Effector memory CD8-positive, alpha-beta T cell (primary cell): ENCODE measurements around the gene RGS6.

Experiments
- ATAC-seq: fragments of 150-1000 bp; cut with Tn5 transposase; replicated peaks from 2 replicates; pipeline ENCODE4 v1.10.0; 2021; ENCODE audit warnings: mild to moderate bottlenecking, moderate library complexity
- DNase-seq, 3 experiments: peaks; one replicate each; pipeline ENCODE4 v3.0.0; 2021
- H3K27ac Mint-ChIP-seq, 2 donors: one replicate each; pipeline ENCODE4 v1.8.0; 2022; ENCODE audit warnings: mild to moderate bottlenecking in 2 of 2, mixed read lengths in 2 of 2, moderate library complexity in 2 of 2
- H3K27me3 Mint-ChIP-seq, 2 donors: one replicate each; pipeline ENCODE4 v1.8.0; 2022; ENCODE audit warnings: mixed read lengths in 2 of 2
- H3K36me3 Mint-ChIP-seq: one replicate; pipeline ENCODE4 v1.8.0; 2022; ENCODE audit warnings: mild to moderate bottlenecking, moderate library complexity, mixed read lengths; ENCODE audit not compliant: insufficient read depth
- H3K4me1 Mint-ChIP-seq, 2 donors: one replicate each; pipeline ENCODE4 v1.8.0; 2022; ENCODE audit warnings: low read depth in 2 of 2, mixed read lengths in 2 of 2
- H3K4me3 Mint-ChIP-seq, 2 donors: one replicate each; pipeline ENCODE4 v1.8.0; 2022; ENCODE audit warnings: mild to moderate bottlenecking in 2 of 2, mixed read lengths in 2 of 2, moderate library complexity in 2 of 2
- H3K9me3 Mint-ChIP-seq, 2 donors: one replicate each; pipeline ENCODE4 v1.8.0; 2022; ENCODE audit warnings: mixed read lengths in 2 of 2

The RGS6 gene

DNA sequence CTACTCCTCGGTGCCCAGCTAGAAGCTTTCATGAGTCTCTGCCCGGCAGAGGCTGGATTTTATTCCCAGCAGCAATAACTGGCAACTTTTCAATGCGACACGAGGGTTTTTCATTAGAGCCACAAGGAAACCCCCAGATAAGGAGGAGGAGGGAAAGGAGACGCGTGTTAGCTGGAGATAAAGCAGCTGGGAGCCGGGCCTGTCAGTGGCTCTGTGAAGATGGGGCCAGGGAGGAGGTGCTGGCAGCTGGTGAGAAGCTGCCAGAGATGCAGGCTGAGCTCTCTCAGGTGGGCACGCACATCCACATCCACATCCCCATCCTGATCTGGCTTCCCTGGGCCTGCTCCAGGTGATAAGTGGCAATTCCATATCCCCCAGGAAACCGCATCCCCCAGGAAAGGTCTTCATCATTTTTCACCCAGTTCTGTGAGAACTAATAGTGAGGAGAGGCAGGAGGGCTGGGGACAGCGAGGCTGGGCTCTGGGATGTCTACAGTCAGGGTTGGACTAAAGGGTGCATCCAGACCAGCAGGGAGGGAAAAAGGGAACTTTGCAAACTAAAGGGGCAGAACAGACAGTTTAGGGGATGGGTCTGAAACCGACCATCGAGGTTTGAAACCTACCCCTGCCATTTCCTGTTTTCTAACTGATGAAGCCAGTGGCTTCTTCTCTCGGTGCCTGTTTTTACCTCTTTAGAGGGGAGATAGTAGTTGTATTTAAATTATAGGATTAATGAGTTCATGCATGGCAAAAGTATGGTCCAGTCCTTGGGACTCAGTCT lies 548.4 kb downstream of the RGS6 start:
- H3K4me1 Mint-ChIP-seq, result peaks cover 31 to 32% of the 10 kb centered on the region in 2 donors
- peaks cover 0 to 7% of the 10 kb centered on the region in 2 donors for H3K9me3 Mint-ChIP-seq
- peaks cover 0 to 4% of the 10 kb centered on the region in 2 donors for H3K27me3 Mint-ChIP-seq
- DNase-seq (no peak), ATAC-seq (no peak)
- peak overlapping the region in 1 of 2 donors; percentile 73 for H3K27ac Mint-ChIP-seq
- H3K36me3 Mint-ChIP-seq, result no peaks in the 10 kb centered on the region
- no peak overlapping the region for H3K4me3 Mint-ChIP-seq

DNA sequence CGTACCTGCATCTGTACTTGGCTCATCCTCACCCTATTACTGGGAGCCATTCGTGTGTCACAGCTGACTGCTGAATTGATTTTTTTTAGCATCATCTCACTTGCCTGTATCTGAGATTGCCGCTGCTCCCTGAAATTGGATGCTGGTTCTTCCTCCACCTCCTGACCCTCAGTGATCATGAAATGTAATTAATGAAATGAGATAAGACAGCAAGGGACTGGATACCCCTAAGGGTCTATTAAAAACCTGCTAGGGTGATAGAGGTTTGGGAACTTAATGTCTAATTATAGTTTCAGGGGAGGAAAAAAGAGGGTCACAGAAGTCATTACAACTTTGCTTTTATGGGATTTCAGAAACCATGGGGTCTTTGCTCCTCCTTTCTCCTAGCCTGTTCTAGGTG lies 551.1 kb downstream of the RGS6 start:
- peaks cover 0 to 7% of the 10 kb centered on the region in 2 donors for H3K9me3 Mint-ChIP-seq

DNA sequence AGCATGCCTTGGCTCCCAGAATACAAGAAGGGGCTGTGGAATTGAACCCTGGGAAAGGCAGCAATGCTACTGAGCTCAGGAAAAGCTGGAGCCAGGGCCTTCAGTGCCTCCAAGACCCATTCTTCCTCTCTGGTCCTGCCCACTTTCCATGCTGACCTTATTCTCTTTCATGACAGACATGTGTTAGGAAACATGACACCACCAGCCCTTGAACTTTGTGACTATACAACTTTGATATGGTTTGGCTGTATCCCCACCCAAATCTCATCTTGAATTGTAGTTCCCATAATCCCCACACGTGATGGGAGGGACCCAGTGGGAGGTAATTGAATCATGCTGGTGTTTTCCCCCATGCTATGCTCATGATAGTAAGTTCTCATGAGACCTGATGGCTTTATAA lies 553.5 kb downstream of the RGS6 start:
- Mint-ChIP-seq H3K27me3 (peaks cover 10 to 15% of the 10 kb centered on the region in 2 donors), H3K4me1 (peaks cover 4% of the 10 kb centered on the region in 2 donors), H3K27ac (no peak overlapping the region), H3K9me3 (peaks cover 6 to 7% of the 10 kb centered on the region in 2 donors), H3K36me3 (no peaks in the 10 kb centered on the region), H3K4me3 (no peak overlapping the region)
- ATAC-seq (no peak), DNase-seq (no peak)

More for the DNA sequence above, 551.1 kb downstream of the RGS6 start:
- H3K27ac Mint-ChIP-seq, result no peak overlapping the region
- no peaks in the 10 kb centered on the region for H3K36me3 Mint-ChIP-seq
- peaks cover 0 to 4% of the 10 kb centered on the region in 2 donors for H3K27me3 Mint-ChIP-seq
- no peak for ATAC-seq
- H3K4me3 Mint-ChIP-seq, result no peak overlapping the region
- DNase-seq, result no peak
- peaks cover 6 to 15% of the 10 kb centered on the region in 2 donors for H3K4me1 Mint-ChIP-seq

DNA sequence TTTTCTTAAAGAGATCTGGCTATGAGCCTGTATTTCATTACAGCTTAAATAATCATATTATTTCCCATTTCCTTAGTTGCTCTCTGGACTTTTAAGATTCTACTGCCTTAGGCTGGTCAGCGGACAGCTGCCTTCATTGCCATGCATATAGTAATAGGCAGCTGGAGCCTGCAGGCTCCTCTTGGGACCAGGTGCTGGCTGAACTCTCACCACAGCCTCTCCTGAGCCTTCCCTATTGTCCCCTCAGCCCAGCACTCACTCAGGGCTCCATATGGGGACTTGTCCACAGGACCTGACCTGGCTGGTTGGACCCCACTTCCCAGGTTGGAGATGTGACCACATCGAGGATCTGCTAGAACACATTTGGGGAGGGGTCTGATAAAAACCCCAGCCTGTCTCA lies 556.3 kb downstream of the RGS6 start:
- peaks cover 0 to 6% of the 10 kb centered on the region in 2 donors for H3K9me3 Mint-ChIP-seq
- DNase-seq, result no peak
- peaks cover 10 to 23% of the 10 kb centered on the region in 2 donors for H3K27me3 Mint-ChIP-seq
- no peaks in the 10 kb centered on the region for H3K4me1 Mint-ChIP-seq
- no peaks in the 10 kb centered on the region for H3K36me3 Mint-ChIP-seq
- ATAC-seq, result no peak
- H3K4me3 Mint-ChIP-seq, result no peak overlapping the region
- H3K27ac Mint-ChIP-seq, result no peak overlapping the region

DNA sequence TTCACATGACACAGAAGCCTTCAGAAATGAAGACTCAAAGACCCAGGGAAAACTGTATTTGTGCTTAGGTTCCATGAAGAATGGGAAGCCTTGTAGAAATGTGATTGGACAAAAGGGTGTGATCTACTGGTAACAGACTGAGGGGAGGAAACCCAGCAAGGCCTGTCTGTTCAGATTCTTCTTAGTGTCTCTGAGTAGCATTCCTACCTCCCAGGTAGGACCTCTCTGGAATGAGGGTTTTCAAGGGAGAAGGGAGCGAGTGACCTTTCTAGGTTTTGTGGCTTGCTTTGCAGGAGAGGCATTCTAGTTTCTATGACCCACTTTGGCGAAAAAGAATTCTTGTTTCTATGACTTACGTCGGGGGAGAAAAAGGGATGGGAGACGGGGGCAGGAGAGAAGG lies 560.0 kb downstream of the RGS6 start:
- H3K4me3 Mint-ChIP-seq, result no peak overlapping the region
- no peak for DNase-seq
- ATAC-seq, result no peak
- peaks cover 10 to 34% of the 10 kb centered on the region in 2 donors for H3K27me3 Mint-ChIP-seq
- H3K36me3 Mint-ChIP-seq, result no peaks in the 10 kb centered on the region
- H3K4me1 Mint-ChIP-seq, result no peaks in the 10 kb centered on the region
- H3K9me3 Mint-ChIP-seq, result peaks cover 0 to 6% of the 10 kb centered on the region in 2 donors
- no peak overlapping the region for H3K27ac Mint-ChIP-seq

DNA sequence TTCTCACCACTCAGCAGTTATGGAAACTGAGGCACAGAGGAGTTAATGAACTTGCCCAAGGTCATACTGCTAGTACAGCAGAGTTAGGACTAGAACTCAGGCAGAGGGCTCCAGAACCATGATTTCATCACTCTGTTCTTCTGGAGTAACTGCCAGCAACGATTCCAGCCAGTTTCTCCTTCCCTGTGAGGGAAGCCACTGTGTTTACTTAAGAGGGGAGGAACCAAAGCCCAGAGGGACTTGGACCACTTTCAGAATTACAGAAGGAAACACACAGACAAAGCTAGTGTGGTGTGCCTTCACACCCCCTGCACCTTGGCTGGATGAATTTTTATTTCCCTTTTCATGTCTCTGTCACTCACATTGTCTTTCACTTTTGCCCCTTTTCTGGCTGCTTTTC lies 563.4 kb downstream of the RGS6 start:
- Mint-ChIP-seq H3K27me3 (peaks cover 16 to 28% of the 10 kb centered on the region in 2 donors), H3K36me3 (no peaks in the 10 kb centered on the region), H3K4me3 (no peak overlapping the region), H3K27ac (no peak overlapping the region), H3K9me3 (no peaks in the 10 kb centered on the region), H3K4me1 (no peaks in the 10 kb centered on the region)
- ATAC-seq (no peak), DNase-seq (no peak)

DNA sequence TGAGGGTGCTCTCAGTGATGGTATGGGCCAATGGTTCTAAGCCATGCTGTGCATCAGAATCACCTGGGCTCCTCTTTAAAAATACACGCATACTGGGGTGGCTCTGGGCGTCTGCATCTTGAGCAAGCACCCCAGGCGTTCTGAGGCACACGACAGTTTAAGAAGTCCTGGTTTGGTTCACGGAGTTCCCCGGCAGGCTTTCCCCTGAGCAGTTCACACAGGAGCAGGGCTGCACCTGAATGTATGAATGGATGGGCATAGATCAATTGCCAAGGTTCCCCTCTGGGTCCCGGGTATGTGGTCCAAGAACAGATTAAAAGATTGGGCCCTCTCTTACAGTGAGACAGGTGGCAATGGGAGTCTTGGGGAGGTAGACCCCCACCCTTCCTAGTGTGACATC lies 566.4 kb downstream of the RGS6 start:
- peaks cover 19 to 38% of the 10 kb centered on the region in 2 donors for H3K27me3 Mint-ChIP-seq
- no peak for DNase-seq
- no peaks in the 10 kb centered on the region for H3K4me1 Mint-ChIP-seq
- no peaks in the 10 kb centered on the region for H3K36me3 Mint-ChIP-seq
- no peak overlapping the region for H3K27ac Mint-ChIP-seq
- H3K9me3 Mint-ChIP-seq, result no peaks in the 10 kb centered on the region
- no peak for ATAC-seq
- no peak overlapping the region for H3K4me3 Mint-ChIP-seq

DNA sequence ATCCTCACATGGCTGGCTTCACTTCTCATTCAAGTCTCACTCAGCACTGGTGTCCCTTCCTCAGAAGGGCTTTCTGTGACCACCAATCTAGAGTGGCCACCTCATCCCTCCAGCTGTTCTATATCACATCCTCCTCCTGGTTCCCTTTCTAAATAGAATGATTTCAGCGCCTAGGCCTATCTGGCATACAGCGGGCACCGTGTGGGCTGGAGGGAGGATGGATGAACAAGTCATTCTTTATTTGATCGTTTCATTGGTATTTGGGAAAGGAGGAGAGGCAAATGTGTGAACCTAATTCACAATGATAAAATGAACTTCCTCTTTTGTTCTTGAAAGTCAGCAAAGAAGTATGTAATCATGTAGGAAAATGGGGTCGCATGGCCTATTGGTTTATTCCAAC lies 567.5 kb downstream of the RGS6 start:
- Mint-ChIP-seq H3K36me3 (no peaks in the 10 kb centered on the region), H3K4me1 (no peaks in the 10 kb centered on the region), H3K4me3 (no peak overlapping the region), H3K27ac (peak overlapping the region; percentile 17 to 44), H3K9me3 (peaks cover 0 to 3% of the 10 kb centered on the region in 2 donors), H3K27me3 (peaks cover 13 to 38% of the 10 kb centered on the region in 2 donors)
- ATAC-seq (no peak), DNase-seq (no peak)

DNA sequence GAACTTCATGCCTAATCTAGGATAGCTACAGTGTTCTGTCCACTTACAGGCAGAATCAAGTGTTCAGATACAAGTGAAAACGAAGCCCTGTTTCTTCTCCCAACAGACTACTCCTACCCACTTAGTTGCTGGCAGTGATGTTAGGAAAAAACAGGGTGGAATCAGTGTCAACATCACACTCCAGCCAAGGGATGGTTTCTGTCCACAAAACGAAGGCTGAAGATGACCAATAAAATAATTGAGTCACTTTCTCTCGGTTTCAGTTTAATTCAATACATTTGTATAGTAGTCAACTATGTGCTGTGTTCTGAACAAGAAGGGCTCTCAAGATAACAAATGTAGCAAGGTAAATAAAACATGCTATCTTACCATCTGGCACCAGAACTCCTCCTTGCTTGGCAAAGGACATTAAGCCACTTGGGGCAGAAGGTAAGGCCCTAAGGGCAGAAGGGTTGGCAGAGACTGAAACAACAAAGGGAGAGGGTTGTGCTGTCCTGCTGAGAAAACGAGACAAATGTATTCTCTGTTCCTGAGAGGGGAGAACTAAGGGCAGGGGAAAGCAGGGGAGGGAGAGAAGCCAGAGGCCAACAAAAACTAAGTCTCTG lies 568.1 kb downstream of the RGS6 start:
- H3K36me3 Mint-ChIP-seq, result no peaks in the 10 kb centered on the region
- no peak for ATAC-seq
- H3K27me3 Mint-ChIP-seq, result peaks cover 16 to 38% of the 10 kb centered on the region in 2 donors
- peaks cover 0 to 3% of the 10 kb centered on the region in 2 donors for H3K9me3 Mint-ChIP-seq
- H3K4me3 Mint-ChIP-seq, result no peak overlapping the region
- DNase-seq, result no peak
- peak overlapping the region in 1 of 2 donors; percentile 13 for H3K27ac Mint-ChIP-seq
- H3K4me1 Mint-ChIP-seq, result no peaks in the 10 kb centered on the region

DNA sequence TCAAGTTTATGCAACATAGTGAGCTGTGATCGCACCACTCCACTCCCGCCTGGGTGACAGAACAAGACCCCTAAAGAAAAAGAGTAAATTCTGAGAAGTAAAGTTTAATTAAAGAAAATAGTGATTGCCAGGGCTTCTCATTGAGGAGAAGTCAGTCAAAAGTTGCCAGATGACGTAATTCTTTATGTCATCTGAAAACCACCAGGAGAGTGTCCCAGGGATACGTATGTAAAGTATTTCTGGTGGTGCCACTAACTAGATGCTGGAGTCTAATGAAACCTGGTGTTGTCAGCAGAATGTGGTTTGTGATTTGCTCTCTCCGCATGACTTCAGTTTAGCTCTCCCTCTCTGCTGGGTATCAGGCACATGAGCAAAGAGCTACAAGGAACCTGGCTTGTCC lies 569.2 kb downstream of the RGS6 start:
- no peaks in the 10 kb centered on the region for H3K36me3 Mint-ChIP-seq
- H3K27ac Mint-ChIP-seq, result no peak overlapping the region
- peaks cover 0 to 3% of the 10 kb centered on the region in 2 donors for H3K9me3 Mint-ChIP-seq
- peaks cover 21 to 38% of the 10 kb centered on the region in 2 donors for H3K27me3 Mint-ChIP-seq
- DNase-seq (no peak), ATAC-seq (no peak)
- no peak overlapping the region for H3K4me3 Mint-ChIP-seq
- H3K4me1 Mint-ChIP-seq, result no peaks in the 10 kb centered on the region

DNA sequence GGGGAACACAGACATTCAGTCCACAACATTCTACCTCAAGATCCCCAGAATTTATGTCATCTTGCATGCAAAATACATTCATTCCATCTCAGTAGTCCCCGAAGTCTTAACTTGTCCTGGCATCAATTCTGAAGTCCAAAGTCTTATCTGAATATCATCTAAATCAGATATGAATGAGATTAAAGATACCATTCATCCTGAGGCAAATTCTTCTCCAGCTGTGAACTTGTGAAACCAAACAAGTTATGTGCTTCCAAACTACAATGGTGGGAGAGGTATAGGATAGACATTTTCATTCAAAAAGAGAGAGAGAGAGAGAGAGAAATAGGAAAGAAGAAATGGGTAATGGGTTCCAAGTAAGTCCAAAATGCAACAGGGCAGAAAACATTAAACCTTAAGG lies 571.0 kb downstream of the RGS6 start:
- ATAC-seq (no peak), DNase-seq (no peak)
- Mint-ChIP-seq H3K27me3 (peaks cover 21 to 38% of the 10 kb centered on the region in 2 donors), H3K36me3 (no peaks in the 10 kb centered on the region), H3K9me3 (peaks cover 0 to 3% of the 10 kb centered on the region in 2 donors), H3K4me1 (no peaks in the 10 kb centered on the region), H3K27ac (no peak overlapping the region), H3K4me3 (no peak overlapping the region)

DNA sequence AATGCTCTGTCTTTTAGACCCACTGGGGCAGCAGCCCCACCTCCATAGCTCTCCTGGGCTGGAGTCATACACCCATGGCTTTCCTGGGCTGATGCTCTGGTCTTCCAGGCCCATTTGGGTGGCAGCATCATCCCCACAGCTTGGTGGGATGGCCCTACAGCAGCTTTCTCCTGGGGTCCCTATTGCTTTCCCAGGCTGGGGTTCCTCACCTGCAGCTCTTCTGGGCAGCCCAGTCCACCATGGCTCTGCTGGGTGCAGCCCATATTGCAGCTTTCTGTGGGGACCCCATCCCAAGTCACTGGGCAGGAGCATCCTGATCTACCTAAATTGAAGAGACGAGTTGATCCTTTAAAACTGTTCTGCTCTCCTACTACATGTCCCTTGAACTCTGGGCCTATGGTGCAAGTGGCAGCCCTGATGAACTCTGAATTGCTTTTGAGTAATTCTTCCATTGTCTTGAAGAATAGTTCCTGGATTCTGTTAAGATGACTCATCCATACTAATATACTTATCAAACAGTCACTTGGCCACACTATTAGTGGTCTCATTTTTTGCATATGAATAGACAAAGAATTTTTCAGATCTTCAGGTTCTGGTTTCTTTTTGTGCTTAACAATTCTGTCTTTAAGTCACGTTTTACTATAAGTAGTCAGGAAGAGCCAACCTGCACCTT lies 571.6 kb downstream of the RGS6 start:
- no peak overlapping the region for H3K27ac Mint-ChIP-seq
- H3K27me3 Mint-ChIP-seq, result peaks cover 21 to 38% of the 10 kb centered on the region in 2 donors
- no peaks in the 10 kb centered on the region for H3K36me3 Mint-ChIP-seq
- H3K4me3 Mint-ChIP-seq, result no peak overlapping the region
- DNase-seq (no peak), ATAC-seq (no peak)
- no peaks in the 10 kb centered on the region for H3K4me1 Mint-ChIP-seq
- peaks cover 0 to 3% of the 10 kb centered on the region in 2 donors for H3K9me3 Mint-ChIP-seq

DNA sequence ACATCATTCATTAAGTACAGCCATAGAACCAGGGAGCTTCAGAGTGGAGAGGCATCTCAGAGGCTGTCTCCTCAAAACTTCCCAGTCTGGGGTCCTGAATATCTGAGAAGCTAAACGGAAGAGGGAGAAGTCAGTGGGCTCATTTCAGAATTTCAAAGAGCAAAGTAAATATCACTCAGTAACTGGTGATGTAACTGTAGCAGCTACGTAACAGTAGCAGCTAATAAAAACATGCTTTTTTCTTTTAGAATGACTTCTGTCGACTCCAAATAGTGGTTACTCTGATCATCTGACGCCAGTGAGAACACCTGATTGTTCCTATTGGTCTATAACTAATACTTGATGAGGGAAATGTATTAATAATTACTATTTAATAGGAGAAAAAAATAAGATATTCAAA lies 578.3 kb downstream of the RGS6 start:
- ATAC-seq (no peak), DNase-seq (no peak)
- Mint-ChIP-seq H3K4me1 (no peaks in the 10 kb centered on the region), H3K4me3 (no peak overlapping the region), H3K9me3 (no peaks in the 10 kb centered on the region), H3K27me3 (peaks cover 39 to 41% of the 10 kb centered on the region in 2 donors), H3K27ac (no peak overlapping the region), H3K36me3 (no peaks in the 10 kb centered on the region)
